B cell (primary cell): ENCODE measurements around the gene ZNF600.
"Not testable (repeated sequence)": the region's sequence is repeated elsewhere in the genome, so short reads cannot be mapped to it uniquely, and the experiment has no call there.

Experiments used
- EZH2 ChIP-seq: IDR thresholded peaks from 2 replicates; pipeline ENCODE4 v1.6.1; 2012; ENCODE audit warnings: borderline replicate concordance, low read depth, mild to moderate bottlenecking, moderate library complexity, low read length; ENCODE audit not compliant: insufficient read depth, poor library complexity, severe bottlenecking
- TF ChIP-seq, protein P1 (sequence below): fragments of 200-600 bp; IDR thresholded peaks from one replicate; pipeline ENCODE4 v1.8.0; 2022; ENCODE audit warnings: antibody characterized with exemption, mild to moderate bottlenecking

DNA sequence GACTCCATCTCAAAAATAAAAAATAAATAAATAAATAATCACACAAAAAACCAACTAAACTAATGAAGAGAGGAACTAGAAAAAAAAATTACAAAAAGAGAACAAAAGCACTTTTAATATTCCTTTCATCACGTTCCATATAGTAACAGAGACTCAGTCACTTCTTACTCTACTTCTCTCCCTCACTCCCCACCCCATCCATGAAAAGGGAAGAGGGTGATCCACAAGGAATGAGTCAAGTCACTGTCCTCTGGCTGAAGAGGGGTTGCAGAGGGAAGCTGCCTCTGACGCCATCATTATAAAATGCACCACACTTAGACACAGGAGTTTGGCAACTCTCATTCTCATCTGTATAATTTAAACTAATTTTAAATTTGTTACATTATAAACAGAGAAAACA, 3.7 kb downstream of the ZNF600 start:
- TF ChIP-seq, protein P1, sequence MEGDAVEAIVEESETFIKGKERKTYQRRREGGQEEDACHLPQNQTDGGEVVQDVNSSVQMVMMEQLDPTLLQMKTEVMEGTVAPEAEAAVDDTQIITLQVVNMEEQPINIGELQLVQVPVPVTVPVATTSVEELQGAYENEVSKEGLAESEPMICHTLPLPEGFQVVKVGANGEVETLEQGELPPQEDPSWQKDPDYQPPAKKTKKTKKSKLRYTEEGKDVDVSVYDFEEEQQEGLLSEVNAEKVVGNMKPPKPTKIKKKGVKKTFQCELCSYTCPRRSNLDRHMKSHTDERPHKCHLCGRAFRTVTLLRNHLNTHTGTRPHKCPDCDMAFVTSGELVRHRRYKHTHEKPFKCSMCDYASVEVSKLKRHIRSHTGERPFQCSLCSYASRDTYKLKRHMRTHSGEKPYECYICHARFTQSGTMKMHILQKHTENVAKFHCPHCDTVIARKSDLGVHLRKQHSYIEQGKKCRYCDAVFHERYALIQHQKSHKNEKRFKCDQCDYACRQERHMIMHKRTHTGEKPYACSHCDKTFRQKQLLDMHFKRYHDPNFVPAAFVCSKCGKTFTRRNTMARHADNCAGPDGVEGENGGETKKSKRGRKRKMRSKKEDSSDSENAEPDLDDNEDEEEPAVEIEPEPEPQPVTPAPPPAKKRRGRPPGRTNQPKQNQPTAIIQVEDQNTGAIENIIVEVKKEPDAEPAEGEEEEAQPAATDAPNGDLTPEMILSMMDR: not testable (repeated sequence)
- TF ChIP-seq EZH2: not testable (repeated sequence)
